Activated CD4-positive, alpha-beta T cell treated with anti-CD3 and anti-CD28 coated beads, Interleukin-10, Interleukin-2, amounts not matched to agents 100 ng/mL and 50 ng/mL, durations not matched to agents 16 hours and 8 hours (primary cell): ENCODE data around the gene FBXL7.

Experiments used
- DNase-seq: peaks from one replicate; pipeline ENCODE4 v3.0.0-alpha.2; 2020

Gene FBXL7

GRCh38 chr5:15977851-15978250 is 477.9 kb downstream of the FBXL7 start:
- no peak for DNase-seq

- DNase-seq, result no peak
Observed at GRCh38 chr5:15980835-15981234, 480.9 kb downstream of the FBXL7 start.

GRCh38 chr5:15983392-15983791 is 483.4 kb downstream of the FBXL7 start:
- DNase-seq, result no peak
